SIG-M5 (cell line): ENCODE results near the gene CDKL2.
"Not testable (repeated sequence)": the region's sequence is repeated elsewhere in the genome, so short reads cannot be mapped to it uniquely, and the experiment has no call there.

ENCODE experiments used
- DNase-seq: peaks from one replicate; lab custom pipeline; 2025; lab: John Stamatoyannopoulos, UW

Gene CDKL2

GRCh38 chr4:75552452-75552851, 77.9 kb downstream of the CDKL2 start:
- DNase-seq, result no peak

GRCh38 chr4:75549019-75549418, 81.3 kb downstream of the CDKL2 start:
- DNase-seq, result no peak

GRCh38 chr4:75547647-75548387, 82.5 kb downstream of the CDKL2 start:
- DNase-seq, result no peak

GRCh38 chr4:75545526-75545925, 84.8 kb downstream of the CDKL2 start:
- DNase-seq, result no peak

GRCh38 chr4:75544870-75545269, 85.5 kb downstream of the CDKL2 start:
- DNase-seq, result no peak

- DNase-seq, result not testable (repeated sequence)
Measured at GRCh38 chr4:75544220-75544619, 86.1 kb downstream of the CDKL2 start.

GRCh38 chr4:75542824-75543223, 87.5 kb downstream of the CDKL2 start:
- no peak for DNase-seq

- not testable (repeated sequence) for DNase-seq
Measured at GRCh38 chr4:75537308-75537707, 93.0 kb downstream of the CDKL2 start.

- DNase-seq, result not testable (repeated sequence)
Measured at GRCh38 chr4:75533926-75534325, 96.4 kb downstream of the CDKL2 start.

- not testable (repeated sequence) for DNase-seq
Measured at GRCh38 chr4:75533339-75533887, 96.9 kb downstream of the CDKL2 start.

- DNase-seq, result not testable (repeated sequence)
Measured at GRCh38 chr4:75531536-75532143, 98.7 kb downstream of the CDKL2 start.

GRCh38 chr4:75530556-75531322, 99.6 kb downstream of the CDKL2 start:
- no peak for DNase-seq
